Activated T-helper 1 cell treated with anti-CD3 and anti-CD28 coated beads, Interleukin-12 subunit alpha, Interleukin-12 subunit beta, Interleukin-2, Interleukin-4 antibody, amounts not matched to agents 30 ng/mL and 10 ng/mL and 1 ng/mL, durations not matched to agents 14 hours and 24 hours and 36 hours (primary cell): ENCODE measurements around the gene LGALS1. TPM values are rescaled to one million over a fixed set of nuclear protein-coding genes. Genes with fewer than 3 reads are reported as not detected.
A peak's percentile ranks its signal among the peaks of the same experiment; 100 is the strongest.
"Not testable (repeated sequence)": the region's sequence is repeated elsewhere in the genome, so short reads cannot be mapped to it uniquely, and the experiment has no call there.

Experiments
- DNase-seq: peaks from one replicate; pipeline ENCODE4 v3.0.0; 2021; ENCODE audit warnings: low spot score
- H3K27ac Mint-ChIP-seq: one replicate; pipeline ENCODE4 v1.8.0; 2021; ENCODE audit warnings: mild to moderate bottlenecking, mixed read lengths
- H3K27me3 Mint-ChIP-seq: one replicate; pipeline ENCODE4 v1.8.0; 2022; ENCODE audit warnings: mild to moderate bottlenecking, moderate library complexity, mixed read lengths; ENCODE audit not compliant: insufficient read depth
- H3K36me3 Mint-ChIP-seq: one replicate; pipeline ENCODE4 v1.8.0; 2021; ENCODE audit warnings: low read depth, mixed read lengths
- H3K4me1 Mint-ChIP-seq: one replicate; pipeline ENCODE4 v1.8.0; 2021; ENCODE audit warnings: low read depth, mixed read lengths
- H3K4me3 Mint-ChIP-seq: one replicate; pipeline ENCODE4 v1.8.0; 2021; ENCODE audit warnings: mild to moderate bottlenecking, moderate library complexity, mixed read lengths
- H3K9me3 Mint-ChIP-seq: one replicate; pipeline ENCODE4 v1.8.0; 2021; ENCODE audit warnings: mixed read lengths
- intact Hi-C: fragments of 100-400 bp; cut with micrococcal nuclease; formaldehyde crosslinking; loops from one replicate; pipeline ENCODE4 v1.15.1; 2024
- total RNA-seq: library from RNA; stranded (reverse); gene quantifications from 2 replicates; pipeline ENCODE4 v1.2.3, GENCODE V29; 2022

Gene LGALS1
- total RNA-seq, 1 donor from 2014 or later, result 245 TPM

DNA sequence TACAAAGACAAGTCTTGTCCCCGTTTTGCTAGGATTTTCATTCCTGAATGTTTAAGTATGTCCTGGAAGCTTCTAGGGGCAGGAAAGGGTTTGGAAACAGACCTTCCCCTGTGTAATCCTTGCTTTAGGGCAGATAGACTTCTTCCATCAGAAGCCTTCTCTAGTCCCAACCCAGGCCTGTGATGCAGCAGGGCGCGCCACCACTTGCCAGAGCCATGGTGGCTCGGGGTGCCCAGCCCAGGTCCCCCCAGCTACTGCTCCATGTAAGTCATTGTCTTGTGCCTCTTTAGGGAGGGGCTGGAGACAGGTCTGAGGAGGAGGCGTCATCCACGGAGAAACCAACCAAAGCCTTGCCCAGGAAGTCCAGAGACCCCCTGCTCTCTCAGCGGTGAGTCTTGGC is 15.0 kb downstream of the LGALS1 start:
- Mint-ChIP-seq H3K9me3 (no peaks in the 10 kb centered on the region), H3K27me3 (no peaks in the 10 kb centered on the region), H3K36me3 (peaks cover 29% of the 10 kb centered on the region), H3K4me1 (peaks cover 19% of the 10 kb centered on the region), H3K27ac (no peak overlapping the region), H3K4me3 (no peak overlapping the region)
- DNase-seq, result no peak
- intact Hi-C loops, result no loop called here

DNA sequence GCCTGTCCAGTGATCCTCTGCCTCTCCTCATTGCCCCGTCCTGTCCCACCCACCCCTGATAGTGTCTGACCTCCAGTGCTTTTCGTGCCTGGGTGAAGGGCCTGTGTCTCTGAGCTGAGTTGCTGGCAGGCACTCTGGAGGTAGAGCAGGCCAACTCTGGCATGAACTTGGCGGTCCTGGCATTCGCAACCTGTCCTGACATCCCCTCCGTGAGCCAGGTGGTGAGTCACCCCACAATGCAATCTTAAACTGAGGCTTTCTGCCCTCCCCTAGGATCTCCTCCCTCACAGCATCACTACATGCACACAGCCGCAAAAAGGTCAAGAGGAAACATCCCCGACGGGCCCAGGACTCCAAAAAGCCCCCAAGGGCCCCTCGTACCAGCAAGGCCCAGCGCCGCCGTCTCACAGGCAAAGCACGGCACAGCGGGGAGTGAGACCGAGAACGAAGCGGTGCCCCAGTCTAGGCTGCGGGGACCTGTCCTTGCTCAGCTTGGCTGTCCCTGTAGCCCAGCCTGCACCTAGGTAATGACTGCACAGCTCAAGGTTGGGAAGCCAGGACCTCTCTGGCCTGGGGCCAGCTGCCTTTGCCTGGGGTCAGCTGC is 15.6 kb downstream of the LGALS1 start:
- no peak for DNase-seq
- no peak overlapping the region for H3K27ac Mint-ChIP-seq
- H3K4me1 Mint-ChIP-seq, result peaks cover 21% of the 10 kb centered on the region
- H3K4me3 Mint-ChIP-seq, result no peak overlapping the region
- H3K36me3 Mint-ChIP-seq, result peaks cover 33% of the 10 kb centered on the region
- intact Hi-C loops, result no loop called here
- no peaks in the 10 kb centered on the region for H3K27me3 Mint-ChIP-seq
- H3K9me3 Mint-ChIP-seq, result no peaks in the 10 kb centered on the region

DNA sequence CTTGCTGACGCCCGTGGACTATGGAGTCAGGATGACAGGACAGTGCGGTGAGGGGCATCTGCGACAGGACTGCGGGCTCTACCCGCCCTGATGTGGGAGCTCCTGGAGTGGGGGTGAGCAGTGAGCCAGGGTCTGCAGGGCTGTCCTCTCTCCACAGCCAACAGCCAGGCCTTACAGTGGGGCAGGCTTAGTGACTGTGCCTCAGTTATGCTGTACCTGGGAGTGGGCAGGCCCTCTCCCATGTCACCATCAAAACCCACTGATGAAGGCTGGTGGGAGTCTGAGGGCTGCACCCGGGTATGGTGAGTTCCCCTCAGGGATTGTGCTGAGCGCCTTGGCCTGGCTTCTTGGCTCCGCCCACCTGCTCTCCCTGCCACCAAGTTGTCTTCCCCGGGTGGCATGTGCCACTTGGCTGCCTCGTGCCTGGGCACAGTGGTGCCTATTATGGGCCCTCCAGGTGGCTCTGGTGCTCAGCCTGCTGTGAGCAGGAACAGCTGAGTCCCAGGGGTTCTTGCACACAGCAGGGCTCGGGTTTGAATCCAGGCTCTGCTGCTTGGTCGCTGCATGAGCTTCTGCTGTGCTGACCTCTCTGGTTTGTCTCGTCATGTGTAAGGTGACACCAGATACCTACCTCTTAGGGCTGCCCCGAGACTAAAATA is 17.3 kb downstream of the LGALS1 start:
- Mint-ChIP-seq H3K36me3 (peaks cover 31% of the 10 kb centered on the region), H3K27ac (no peak overlapping the region), H3K27me3 (no peaks in the 10 kb centered on the region), H3K9me3 (no peaks in the 10 kb centered on the region), H3K4me3 (no peak overlapping the region), H3K4me1 (peaks cover 24% of the 10 kb centered on the region)
- no peak for DNase-seq
- intact Hi-C loops, result no loop called here

DNA sequence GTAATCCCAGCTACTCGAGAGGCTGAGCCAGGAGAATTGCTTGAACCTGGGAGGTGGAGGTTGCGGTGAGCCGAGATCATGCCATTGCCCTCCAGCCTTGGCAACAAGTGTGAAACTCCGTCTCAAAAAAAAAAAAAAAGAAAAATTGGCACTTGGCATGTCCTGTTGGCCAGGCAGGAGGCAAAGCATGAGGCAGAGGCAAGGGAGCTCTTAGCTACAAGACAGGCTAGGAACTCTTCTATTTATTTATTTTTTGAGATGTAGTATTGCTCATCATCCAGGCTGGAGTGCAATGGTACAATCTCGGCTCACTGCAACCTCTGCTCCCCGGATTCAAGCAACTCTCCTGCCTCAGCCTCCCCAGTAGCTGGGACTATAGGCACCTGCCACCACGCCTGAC is 18.7 kb downstream of the LGALS1 start:
- H3K27me3 Mint-ChIP-seq, DNase-seq, H3K4me3 Mint-ChIP-seq, H3K27ac Mint-ChIP-seq, intact Hi-C loops, H3K9me3 Mint-ChIP-seq: not testable (repeated sequence)
- H3K36me3 Mint-ChIP-seq, result peaks cover 22% of the 10 kb centered on the region
- H3K4me1 Mint-ChIP-seq, result peaks cover 16% of the 10 kb centered on the region

DNA sequence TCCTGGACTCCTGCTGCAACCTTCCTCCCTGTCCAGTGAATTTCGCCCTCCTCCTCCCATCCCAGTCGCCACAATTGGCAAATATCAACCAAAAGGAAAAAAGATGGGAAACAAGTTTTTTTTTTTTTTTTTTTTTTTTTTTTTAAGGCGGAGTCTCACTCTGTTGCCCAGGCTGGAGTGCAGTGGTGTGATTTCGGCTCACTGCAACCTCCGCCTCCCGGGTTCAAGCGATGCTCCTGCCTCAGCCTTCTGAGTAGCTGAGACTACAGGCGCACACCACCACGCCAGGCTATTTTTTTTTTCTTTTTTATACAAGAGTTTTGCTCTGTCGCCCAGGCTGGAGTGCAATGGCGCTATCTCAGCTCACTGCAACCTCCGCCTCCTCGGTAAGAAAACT is 20.8 kb downstream of the LGALS1 start:
- H3K27me3 Mint-ChIP-seq, DNase-seq, H3K9me3 Mint-ChIP-seq, H3K27ac Mint-ChIP-seq: not testable (repeated sequence)
- intact Hi-C loops, result loop anchor here (1.0 to 5.0 kb wide), 2 partner anchors 10 to 111 kb away; partner anchors contain the start of genes GCAT and NOL12
- peaks cover 16% of the 10 kb centered on the region for H3K4me1 Mint-ChIP-seq
- H3K36me3 Mint-ChIP-seq, result peaks cover 20% of the 10 kb centered on the region
- peak overlapping the region; percentile 65 for H3K4me3 Mint-ChIP-seq

DNA sequence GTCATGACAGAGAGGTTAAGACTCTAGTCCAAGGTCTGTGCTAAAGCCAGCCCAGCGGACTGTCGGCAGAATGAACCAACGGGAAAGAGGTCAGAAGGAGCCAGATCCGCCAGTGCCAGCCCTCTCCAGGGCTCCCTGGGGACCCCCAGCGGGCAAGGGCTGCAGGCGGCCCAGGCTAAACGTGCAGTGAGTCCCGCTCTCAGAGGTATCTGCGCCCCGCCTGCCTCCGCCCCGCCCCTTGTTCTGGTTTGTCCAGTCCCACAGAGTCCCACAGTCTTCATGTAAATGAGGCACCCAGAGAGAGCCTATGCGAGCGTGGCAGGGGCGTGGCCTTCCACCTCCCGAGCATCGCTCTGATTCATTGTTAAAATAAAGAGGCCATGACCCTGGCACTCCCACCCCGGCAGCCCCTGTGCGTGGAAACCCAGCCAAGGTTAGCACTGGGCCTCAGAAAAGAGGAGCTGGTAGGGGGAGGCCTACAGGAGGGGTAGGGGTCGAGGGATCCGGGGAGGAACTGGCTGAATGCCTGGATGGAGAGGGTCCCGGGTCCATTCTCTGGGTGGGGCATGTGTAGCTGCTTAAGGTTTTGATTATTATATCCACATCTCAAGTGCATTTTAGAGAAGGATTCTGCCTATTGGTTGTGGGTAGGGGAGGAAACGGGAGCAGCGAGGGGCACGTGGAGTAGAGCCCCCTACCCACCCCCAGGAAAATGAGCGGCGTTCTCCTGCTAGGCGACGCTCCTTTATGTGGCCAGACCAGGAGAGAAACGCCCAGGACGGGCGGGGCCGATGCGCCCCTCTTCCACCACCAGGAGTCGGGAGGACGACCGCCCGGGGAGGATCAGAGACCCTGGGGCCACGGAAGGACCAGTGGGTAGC is 21.5 kb downstream of the LGALS1 start, which contains the start of gene TRIOBP:
TRIOBP (plus strand) TSS at position 392 of the 881 bp plus-strand sequence. CDS start 4,318 bp downstream, outside the sequence.
- Mint-ChIP-seq H3K27me3 (no peaks in the 10 kb centered on the region), H3K9me3 (no peaks in the 10 kb centered on the region), H3K36me3 (peaks cover 20% of the 10 kb centered on the region), H3K27ac (peak within 1 kb of the TSS; percentile 58), H3K4me1 (peaks cover 16% of the 10 kb centered on the region), H3K4me3 (peak within 1 kb of the TSS; percentile 65)
- intact Hi-C loops, result loop anchor here (1.0 to 5.0 kb wide), 2 partner anchors 11 to 110 kb away; partner anchors contain the start of genes GCAT and NOL12
- DNase-seq, result peak; percentile 85

DNA sequence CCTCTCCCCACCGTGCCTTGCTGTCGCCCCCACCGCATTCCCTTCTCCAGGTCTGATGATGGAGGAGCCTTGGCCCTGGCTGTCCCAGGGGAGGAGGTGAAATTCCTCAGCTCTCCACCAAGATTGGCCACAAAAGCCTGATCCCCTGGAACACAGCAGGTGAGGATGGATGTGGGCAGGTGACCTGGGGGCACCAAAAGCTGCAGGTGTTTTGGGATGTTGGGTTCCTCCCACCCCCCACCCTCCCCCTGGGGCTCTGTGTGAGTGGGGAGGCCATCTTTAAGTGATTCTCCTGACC is 22.1 kb downstream of the LGALS1 start:
- H3K27me3 Mint-ChIP-seq, result no peaks in the 10 kb centered on the region
- peaks cover 16% of the 10 kb centered on the region for H3K4me1 Mint-ChIP-seq
- intact Hi-C loops, result loop anchor here (5.0 kb wide), 1 partner anchor 110 kb away; the partner anchor contains the start of gene GCAT
- no peak for DNase-seq
- H3K36me3 Mint-ChIP-seq, result peaks cover 16% of the 10 kb centered on the region
- no peak overlapping the region for H3K27ac Mint-ChIP-seq
- H3K9me3 Mint-ChIP-seq, result no peaks in the 10 kb centered on the region
- H3K4me3 Mint-ChIP-seq, result no peak overlapping the region

DNA sequence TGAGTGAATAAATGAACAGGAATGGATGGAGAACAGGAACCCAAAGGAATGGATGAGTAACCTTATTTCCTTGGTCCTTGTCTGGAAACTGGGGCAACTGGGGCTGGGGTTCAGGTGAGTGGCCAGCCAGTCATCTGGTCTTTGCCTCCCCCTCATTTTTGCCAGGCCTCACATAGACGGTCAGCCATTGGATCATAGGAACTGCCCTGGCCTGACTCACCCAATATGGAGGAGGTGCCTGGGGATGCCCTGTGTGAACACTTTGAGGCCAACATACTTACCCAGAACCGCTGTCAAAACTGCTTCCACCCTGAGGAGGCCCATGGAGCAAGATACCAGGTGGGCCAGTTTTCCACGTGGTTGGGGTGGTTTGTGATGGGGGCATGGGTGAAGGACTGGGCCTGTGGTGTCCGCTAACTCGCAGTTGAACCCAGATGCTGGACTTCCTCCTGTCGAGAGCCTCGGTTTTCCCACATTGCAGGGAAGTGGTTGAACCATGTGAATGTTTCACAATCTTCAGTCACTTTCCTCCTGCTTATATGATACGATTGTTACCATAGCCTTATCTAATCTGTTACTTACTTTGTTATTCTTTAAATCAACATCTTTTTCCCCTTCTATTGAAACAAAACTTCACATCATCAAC is 25.8 kb downstream of the LGALS1 start:
- no peak overlapping the region for H3K27ac Mint-ChIP-seq
- peaks cover 9% of the 10 kb centered on the region for H3K4me1 Mint-ChIP-seq
- no peaks in the 10 kb centered on the region for H3K27me3 Mint-ChIP-seq
- peaks cover 3% of the 10 kb centered on the region for H3K36me3 Mint-ChIP-seq
- H3K9me3 Mint-ChIP-seq, result no peaks in the 10 kb centered on the region
- no peak overlapping the region for H3K4me3 Mint-ChIP-seq
- intact Hi-C loops, result no loop called here
- no peak for DNase-seq

DNA sequence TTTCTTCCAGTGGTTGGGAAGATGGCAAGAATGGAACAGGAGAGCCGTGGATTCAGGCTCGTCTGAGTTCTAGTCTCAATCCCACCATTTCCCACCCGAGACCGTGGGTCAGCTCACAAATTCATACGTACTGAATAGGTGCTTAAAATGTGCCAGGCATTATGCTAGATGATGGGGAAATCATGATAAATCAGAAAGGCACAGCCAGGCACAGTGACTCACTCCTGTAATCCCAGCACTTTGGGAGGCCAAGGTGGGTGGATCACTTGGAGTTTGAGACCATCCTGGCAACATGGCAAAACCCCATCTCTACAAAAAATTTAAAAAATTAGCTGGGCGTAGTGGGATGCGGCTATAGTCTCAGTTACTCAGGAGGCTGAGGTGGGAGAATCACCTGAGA is 28.5 kb downstream of the LGALS1 start:
- Mint-ChIP-seq H3K36me3 (peaks cover 3% of the 10 kb centered on the region), H3K4me3 (no peak overlapping the region), H3K27me3 (no peaks in the 10 kb centered on the region), H3K27ac (no peak overlapping the region), H3K4me1 (no peaks in the 10 kb centered on the region), H3K9me3 (no peaks in the 10 kb centered on the region)
- intact Hi-C loops, result no loop called here
- no peak for DNase-seq

DNA sequence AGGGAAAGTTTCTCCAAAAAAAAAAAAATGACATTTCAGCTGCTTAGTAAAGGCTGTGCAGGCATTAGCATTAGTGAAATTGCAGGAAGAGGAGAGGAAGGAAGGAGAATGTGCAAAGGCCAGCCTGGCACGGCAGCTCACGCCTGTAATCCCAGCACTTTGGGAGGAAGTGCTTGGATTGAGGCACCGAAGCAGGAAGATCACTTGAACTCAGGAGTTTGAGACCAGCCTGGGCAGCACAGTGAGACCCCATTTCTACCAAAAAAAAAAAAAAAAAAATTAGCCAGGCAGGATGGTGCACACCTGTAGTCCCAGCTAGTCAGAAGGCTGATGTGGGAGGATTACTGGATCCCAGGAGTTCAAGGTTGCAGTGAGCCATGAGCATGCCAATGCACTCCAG is 29.2 kb downstream of the LGALS1 start:
- Mint-ChIP-seq H3K4me3 (no peak overlapping the region), H3K27ac (no peak overlapping the region), H3K27me3 (no peaks in the 10 kb centered on the region), H3K9me3 (no peaks in the 10 kb centered on the region), H3K36me3 (peaks cover 1% of the 10 kb centered on the region), H3K4me1 (no peaks in the 10 kb centered on the region)
- no peak for DNase-seq
- intact Hi-C loops, result no loop called here

DNA sequence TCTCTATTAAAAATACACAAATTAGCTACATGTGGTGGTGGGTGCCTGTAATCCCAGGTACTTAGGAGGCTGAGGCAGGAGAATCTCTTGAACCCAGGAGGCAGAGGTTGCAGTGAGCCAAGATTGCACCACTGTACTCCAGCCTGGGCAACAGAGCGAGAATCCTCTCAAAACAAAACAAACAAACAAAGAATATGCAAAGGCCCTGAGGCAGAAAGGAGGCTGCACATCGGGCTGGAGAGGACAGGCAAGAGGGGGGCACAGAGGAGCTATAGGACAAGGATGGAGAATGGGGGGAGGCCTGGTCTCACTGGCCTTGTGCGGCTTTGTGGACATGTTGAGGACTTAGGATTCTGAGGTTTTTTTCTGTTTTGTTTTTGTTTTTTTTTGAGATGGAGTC is 29.8 kb downstream of the LGALS1 start:
- H3K4me3 Mint-ChIP-seq, result no peak overlapping the region
- no peaks in the 10 kb centered on the region for H3K9me3 Mint-ChIP-seq
- H3K27me3 Mint-ChIP-seq, result no peaks in the 10 kb centered on the region

DNA sequence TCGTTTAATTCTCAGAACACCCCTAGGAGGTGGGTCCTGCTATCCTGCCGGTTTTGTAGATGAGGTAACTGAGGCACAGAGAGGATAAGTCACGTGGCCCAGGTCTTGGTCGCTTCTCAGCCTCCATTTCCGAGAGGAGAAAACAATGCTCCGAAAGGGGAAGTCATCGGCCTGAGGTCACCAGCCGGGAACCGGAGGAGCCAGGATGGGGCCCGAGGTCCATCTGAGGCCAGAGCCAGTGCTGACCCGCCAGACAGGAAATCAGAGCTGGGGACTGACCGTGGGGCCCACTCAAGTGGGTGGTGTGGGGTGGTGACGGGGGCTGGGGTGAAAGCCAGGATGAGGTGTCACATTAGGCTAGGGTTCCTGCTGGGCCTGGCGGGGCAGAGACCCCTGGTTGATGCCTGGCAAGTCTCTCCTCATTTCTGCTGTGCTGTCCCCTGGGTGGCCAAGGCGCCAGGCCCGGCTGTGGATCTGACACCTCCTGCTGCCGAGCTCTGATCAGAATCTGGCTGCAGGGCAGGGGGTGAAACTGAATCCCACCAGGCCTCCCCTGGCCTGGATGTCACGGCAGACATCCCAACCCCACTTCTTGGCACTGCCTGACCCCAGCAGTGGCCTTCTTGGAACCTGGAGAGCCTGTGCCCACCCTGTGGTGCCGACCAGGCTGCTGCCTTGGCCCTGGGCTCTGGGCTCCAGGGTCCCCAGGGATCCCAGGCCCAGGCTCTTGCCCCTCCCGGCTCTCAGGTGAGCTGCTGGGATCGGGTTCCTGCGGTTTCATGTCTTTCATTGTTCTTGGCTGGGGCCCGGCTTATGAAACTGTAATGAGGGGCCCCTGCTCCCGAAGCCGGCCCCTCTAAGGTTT is 33.4 kb downstream of the LGALS1 start:
- Mint-ChIP-seq H3K27me3 (no peaks in the 10 kb centered on the region), H3K4me1 (no peaks in the 10 kb centered on the region), H3K36me3 (peaks cover 1% of the 10 kb centered on the region), H3K9me3 (no peaks in the 10 kb centered on the region), H3K4me3 (no peak overlapping the region), H3K27ac (no peak overlapping the region)
- intact Hi-C loops, result no loop called here
- no peak for DNase-seq

More for the DNA sequence above, 29.8 kb downstream of the LGALS1 start:
- H3K36me3 Mint-ChIP-seq, result peaks cover 1% of the 10 kb centered on the region
- intact Hi-C loops, result no loop called here
- DNase-seq, result no peak
- no peak overlapping the region for H3K27ac Mint-ChIP-seq
- H3K4me1 Mint-ChIP-seq, result no peaks in the 10 kb centered on the region
